HepG2 (cell line): ENCODE results near the gene SYNC. TPM values are rescaled to one million over a fixed set of nuclear protein-coding genes. Genes with fewer than 3 reads are reported as not detected.
A peak's percentile ranks its signal among the peaks of the same experiment; 100 is the strongest.

Source experiments
- ASH2L ChIP-seq: fragments of 300-600, 200-600 bp; sonication (generic); IDR thresholded peaks from 2 replicates; pipeline ENCODE4 v1.7.0; 2017; ENCODE audit warnings: low read depth, mild to moderate bottlenecking, moderate library complexity, mixed read lengths, low read length; ENCODE audit not compliant: insufficient read length
- HNRNPK ChIP-seq: fragments of 200-400 bp; formaldehyde crosslinking; IDR thresholded peaks from 2 replicates; pipeline ENCODE4 v1.6.1; 2018; ENCODE audit warnings: low read length, low read depth, moderate library complexity, mild to moderate bottlenecking; ENCODE audit not compliant: poor library complexity, severe bottlenecking
- JUN ChIP-seq: sonication (generic); formaldehyde crosslinking; IDR thresholded peaks from 2 replicates; pipeline ENCODE4 v1.4.0; 2020; ENCODE audit warnings: mild to moderate bottlenecking, missing genetic modification reagents
- KDM6A ChIP-seq: IDR thresholded peaks from 2 replicates; pipeline ENCODE4 v1.6.1; 2016; ENCODE audit warnings: low read depth
- RBAK ChIP-seq: sonication (generic); formaldehyde crosslinking; IDR thresholded peaks from 2 replicates; pipeline ENCODE4 v1.5.1; 2020; ENCODE audit warnings: mild to moderate bottlenecking, missing genetic modification reagents
- RFX3 ChIP-seq: IDR thresholded peaks from 2 replicates; pipeline ENCODE4 v1.6.1; 2016; ENCODE audit warnings: missing biosample characterization, missing genetic modification reagents
- ZKSCAN8 ChIP-seq: IDR thresholded peaks from 2 replicates; pipeline ENCODE4 v1.6.1; 2016; ENCODE audit warnings: borderline replicate concordance, missing genetic modification reagents, missing compliant biosample characterization
- ZMAT3 ChIP-seq: sonication (generic); formaldehyde crosslinking; conservative IDR thresholded peaks from 2 replicates; pipeline ENCODE4 v1.7.0; 2021; ENCODE audit warnings: missing genetic modification reagents
- ZMYM3 ChIP-seq: sonication (generic); formaldehyde crosslinking; IDR thresholded peaks from 2 replicates; pipeline ENCODE4 v1.5.1; 2020; ENCODE audit warnings: mild to moderate bottlenecking, missing genetic modification reagents
- ZNF558 ChIP-seq: sonication (generic); formaldehyde crosslinking; IDR thresholded peaks from 2 replicates; pipeline ENCODE4 v1.9.0; 2022; ENCODE audit warnings: mild to moderate bottlenecking, missing genetic modification reagents, borderline replicate concordance
- ZNF75D ChIP-seq: sonication (generic); formaldehyde crosslinking; IDR thresholded peaks from 2 replicates; pipeline ENCODE4 v1.8.1; 2023; ENCODE audit warnings: missing genetic modification reagents, mild to moderate bottlenecking, borderline replicate concordance
- polyA plus RNA-seq, 8 experiments: library from polyadenylated mRNA; depleted of rRNA in 3 of 8; stranded (reverse) in 7 of 8; unstranded in 1 of 8; fragments of >200 nt; fragmentation: Illumina TruSeq in 4 of 8; extraction: Trizol in 4 of 8; gene quantifications; 2 replicates each; pipeline versions ENCODE4 v1.2.1 to v1.2.3, GENCODE V29; 2011 to 2016; ENCODE audit warnings: low read depth in 4 of 8, missing spikeins in 1 of 8, mixed read lengths in 1 of 8; ENCODE audit not compliant: insufficient read depth in 1 of 8
- total RNA-seq, 5 experiments: library from RNA; depleted of rRNA; stranded (reverse); fragments of >200 nt; fragmentation: Illumina TruSeq; extraction: Trizol; gene quantifications; 2 replicates each; pipeline ENCODE4 v1.2.3, GENCODE V29; 2016; ENCODE audit warnings: low read depth in 1 of 5
- TF ChIP-seq, protein P1 (sequence below): sonication (generic); formaldehyde crosslinking; conservative IDR thresholded peaks from 2 replicates; pipeline ENCODE4 v1.4.0; 2020; ENCODE audit warnings: mild to moderate bottlenecking, missing genetic modification reagents, moderate library complexity
- TF ChIP-seq, protein P2 (sequence below): sonication (generic); formaldehyde crosslinking; IDR thresholded peaks from 2 replicates; pipeline ENCODE4 v1.4.0; 2020; ENCODE audit warnings: missing genetic modification reagents, borderline replicate concordance
- TF ChIP-seq, protein P3 (sequence below): conservative IDR thresholded peaks from 2 replicates; pipeline ENCODE4 v1.6.1; 2018; ENCODE audit warnings: missing genetic modification reagents
- TF ChIP-seq, protein P4 (sequence below): fragments of 450-650 bp; IDR thresholded peaks from 2 replicates; pipeline ENCODE4 v1.6.1; 2017
- TF ChIP-seq, protein P5 (sequence below): sonication (generic); formaldehyde crosslinking; IDR thresholded peaks from 2 replicates; pipeline ENCODE4 v1.4.0; 2020; ENCODE audit warnings: missing genetic modification reagents, mild to moderate bottlenecking, borderline replicate concordance

The SYNC gene
- total and polyA plus RNA-seq, 2 of the 13 experiments (the other 11 are each of a cell fraction or from before 2014, with no cell fraction given): 2.4 to 5.4 TPM

DNA sequence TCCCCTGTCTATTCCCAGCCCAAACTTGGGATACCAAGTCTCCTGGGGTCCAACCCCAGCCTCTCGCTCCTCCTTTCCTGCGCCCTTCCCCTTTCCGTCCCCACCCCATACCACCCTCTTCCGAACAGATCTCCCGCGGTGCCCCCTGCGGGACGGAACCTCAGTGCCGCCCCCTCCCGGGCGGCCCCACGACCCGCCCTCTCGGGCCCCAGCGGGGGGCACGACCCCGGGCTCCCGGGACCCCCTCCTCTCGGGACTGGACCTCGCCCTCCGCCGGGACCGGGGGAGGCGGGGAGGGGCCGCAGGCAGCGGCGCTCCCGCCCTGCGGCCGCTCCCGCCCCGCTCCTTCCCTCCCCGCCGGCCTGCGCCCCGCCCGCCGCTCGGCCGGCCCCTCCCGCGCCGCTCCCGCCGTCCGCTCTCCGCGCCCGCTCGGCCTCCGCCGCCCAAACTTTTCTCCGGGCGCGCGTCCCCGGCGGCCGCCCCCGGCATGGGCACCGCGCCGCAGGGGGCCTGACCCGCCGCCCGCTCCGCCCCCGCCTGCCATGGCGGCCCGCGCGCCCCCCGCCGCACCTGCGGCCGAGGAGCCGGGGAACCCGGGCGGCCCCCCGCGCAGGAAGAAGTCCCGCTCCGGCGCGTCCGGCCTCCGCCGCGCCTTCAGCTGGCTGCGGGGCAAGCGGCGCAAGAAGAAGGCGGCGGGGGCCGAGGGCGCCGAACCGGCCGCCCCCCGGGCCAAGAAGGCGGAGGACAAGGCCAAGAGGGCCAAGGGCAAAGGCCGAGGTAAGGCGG is 39.0 kb upstream of the SYNC start (continued):
- TF ChIP-seq, protein P1, sequence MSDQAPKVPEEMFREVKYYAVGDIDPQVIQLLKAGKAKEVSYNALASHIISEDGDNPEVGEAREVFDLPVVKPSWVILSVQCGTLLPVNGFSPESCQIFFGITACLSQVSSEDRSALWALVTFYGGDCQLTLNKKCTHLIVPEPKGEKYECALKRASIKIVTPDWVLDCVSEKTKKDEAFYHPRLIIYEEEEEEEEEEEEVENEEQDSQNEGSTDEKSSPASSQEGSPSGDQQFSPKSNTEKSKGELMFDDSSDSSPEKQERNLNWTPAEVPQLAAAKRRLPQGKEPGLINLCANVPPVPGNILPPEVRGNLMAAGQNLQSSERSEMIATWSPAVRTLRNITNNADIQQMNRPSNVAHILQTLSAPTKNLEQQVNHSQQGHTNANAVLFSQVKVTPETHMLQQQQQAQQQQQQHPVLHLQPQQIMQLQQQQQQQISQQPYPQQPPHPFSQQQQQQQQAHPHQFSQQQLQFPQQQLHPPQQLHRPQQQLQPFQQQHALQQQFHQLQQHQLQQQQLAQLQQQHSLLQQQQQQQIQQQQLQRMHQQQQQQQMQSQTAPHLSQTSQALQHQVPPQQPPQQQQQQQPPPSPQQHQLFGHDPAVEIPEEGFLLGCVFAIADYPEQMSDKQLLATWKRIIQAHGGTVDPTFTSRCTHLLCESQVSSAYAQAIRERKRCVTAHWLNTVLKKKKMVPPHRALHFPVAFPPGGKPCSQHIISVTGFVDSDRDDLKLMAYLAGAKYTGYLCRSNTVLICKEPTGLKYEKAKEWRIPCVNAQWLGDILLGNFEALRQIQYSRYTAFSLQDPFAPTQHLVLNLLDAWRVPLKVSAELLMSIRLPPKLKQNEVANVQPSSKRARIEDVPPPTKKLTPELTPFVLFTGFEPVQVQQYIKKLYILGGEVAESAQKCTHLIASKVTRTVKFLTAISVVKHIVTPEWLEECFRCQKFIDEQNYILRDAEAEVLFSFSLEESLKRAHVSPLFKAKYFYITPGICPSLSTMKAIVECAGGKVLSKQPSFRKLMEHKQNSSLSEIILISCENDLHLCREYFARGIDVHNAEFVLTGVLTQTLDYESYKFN (CRISPR knock-in tag): no peak; the same call in 1 of the 2 replicates
- TF ChIP-seq ZMAT3 (CRISPR knock-in tag): no peak
- TF ChIP-seq, protein P2, sequence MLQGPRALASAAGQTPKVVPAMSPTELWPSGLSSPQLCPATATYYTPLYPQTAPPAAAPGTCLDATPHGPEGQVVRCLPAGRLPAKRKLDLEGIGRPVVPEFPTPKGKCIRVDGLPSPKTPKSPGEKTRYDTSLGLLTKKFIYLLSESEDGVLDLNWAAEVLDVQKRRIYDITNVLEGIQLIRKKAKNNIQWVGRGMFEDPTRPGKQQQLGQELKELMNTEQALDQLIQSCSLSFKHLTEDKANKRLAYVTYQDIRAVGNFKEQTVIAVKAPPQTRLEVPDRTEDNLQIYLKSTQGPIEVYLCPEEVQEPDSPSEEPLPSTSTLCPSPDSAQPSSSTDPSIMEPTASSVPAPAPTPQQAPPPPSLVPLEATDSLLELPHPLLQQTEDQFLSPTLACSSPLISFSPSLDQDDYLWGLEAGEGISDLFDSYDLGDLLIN (CRISPR knock-in tag): no peak
- TF ChIP-seq JUN: no peak
- TF ChIP-seq, protein P3, sequence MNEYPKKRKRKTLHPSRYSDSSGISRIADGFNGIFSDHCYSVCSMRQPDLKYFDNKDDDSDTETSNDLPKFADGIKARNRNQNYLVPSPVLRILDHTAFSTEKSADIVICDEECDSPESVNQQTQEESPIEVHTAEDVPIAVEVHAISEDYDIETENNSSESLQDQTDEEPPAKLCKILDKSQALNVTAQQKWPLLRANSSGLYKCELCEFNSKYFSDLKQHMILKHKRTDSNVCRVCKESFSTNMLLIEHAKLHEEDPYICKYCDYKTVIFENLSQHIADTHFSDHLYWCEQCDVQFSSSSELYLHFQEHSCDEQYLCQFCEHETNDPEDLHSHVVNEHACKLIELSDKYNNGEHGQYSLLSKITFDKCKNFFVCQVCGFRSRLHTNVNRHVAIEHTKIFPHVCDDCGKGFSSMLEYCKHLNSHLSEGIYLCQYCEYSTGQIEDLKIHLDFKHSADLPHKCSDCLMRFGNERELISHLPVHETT (CRISPR knock-in tag): peak; percentile 76
- no peak for TF ChIP-seq ZKSCAN8 (CRISPR knock-in tag)
- TF ChIP-seq, protein P4, sequence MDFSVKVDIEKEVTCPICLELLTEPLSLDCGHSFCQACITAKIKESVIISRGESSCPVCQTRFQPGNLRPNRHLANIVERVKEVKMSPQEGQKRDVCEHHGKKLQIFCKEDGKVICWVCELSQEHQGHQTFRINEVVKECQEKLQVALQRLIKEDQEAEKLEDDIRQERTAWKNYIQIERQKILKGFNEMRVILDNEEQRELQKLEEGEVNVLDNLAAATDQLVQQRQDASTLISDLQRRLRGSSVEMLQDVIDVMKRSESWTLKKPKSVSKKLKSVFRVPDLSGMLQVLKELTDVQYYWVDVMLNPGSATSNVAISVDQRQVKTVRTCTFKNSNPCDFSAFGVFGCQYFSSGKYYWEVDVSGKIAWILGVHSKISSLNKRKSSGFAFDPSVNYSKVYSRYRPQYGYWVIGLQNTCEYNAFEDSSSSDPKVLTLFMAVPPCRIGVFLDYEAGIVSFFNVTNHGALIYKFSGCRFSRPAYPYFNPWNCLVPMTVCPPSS: no peak
- peak; percentile 49 for TF ChIP-seq ASH2L
- TF ChIP-seq ZNF558 (CRISPR knock-in tag): no peak
- no peak for TF ChIP-seq ZNF75D (CRISPR knock-in tag)
- TF ChIP-seq ZMYM3 (CRISPR knock-in tag): no peak
- TF ChIP-seq KDM6A (CRISPR knock-in tag): no peak
- TF ChIP-seq HNRNPK: peak; percentile 97
- TF ChIP-seq, protein P5, sequence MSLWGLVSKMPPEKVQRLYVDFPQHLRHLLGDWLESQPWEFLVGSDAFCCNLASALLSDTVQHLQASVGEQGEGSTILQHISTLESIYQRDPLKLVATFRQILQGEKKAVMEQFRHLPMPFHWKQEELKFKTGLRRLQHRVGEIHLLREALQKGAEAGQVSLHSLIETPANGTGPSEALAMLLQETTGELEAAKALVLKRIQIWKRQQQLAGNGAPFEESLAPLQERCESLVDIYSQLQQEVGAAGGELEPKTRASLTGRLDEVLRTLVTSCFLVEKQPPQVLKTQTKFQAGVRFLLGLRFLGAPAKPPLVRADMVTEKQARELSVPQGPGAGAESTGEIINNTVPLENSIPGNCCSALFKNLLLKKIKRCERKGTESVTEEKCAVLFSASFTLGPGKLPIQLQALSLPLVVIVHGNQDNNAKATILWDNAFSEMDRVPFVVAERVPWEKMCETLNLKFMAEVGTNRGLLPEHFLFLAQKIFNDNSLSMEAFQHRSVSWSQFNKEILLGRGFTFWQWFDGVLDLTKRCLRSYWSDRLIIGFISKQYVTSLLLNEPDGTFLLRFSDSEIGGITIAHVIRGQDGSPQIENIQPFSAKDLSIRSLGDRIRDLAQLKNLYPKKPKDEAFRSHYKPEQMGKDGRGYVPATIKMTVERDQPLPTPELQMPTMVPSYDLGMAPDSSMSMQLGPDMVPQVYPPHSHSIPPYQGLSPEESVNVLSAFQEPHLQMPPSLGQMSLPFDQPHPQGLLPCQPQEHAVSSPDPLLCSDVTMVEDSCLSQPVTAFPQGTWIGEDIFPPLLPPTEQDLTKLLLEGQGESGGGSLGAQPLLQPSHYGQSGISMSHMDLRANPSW (CRISPR knock-in tag): no peak
- TF ChIP-seq RBAK (CRISPR knock-in tag): no peak
- no peak for TF ChIP-seq RFX3 (CRISPR knock-in tag)
